Type B pancreatic cell (in vitro differentiated cells): ENCODE measurements around the gene HMCN2. TPM values are rescaled to one million over a fixed set of nuclear protein-coding genes. Genes with fewer than 3 reads are reported as not detected.

ENCODE experiments used
- DNase-seq: peaks from one replicate; pipeline ENCODE4 v3.0.0; 2021; ENCODE audit warnings: mixed read lengths; ENCODE audit not compliant: unreplicated experiment; ENCODE audit errors: extremely low spot score
- H3K27ac Mint-ChIP-seq: 2 replicates; pipeline ENCODE4 v1.8.0; 2021; ENCODE audit warnings: mild to moderate bottlenecking, mixed read lengths
- H3K27me3 Mint-ChIP-seq: 2 replicates; pipeline ENCODE4 v1.8.0; 2021; ENCODE audit warnings: mixed read lengths
- H3K36me3 Mint-ChIP-seq: 2 replicates; pipeline ENCODE4 v1.8.0; 2021; ENCODE audit warnings: mixed read lengths
- H3K4me1 Mint-ChIP-seq: one replicate; pipeline ENCODE4 v1.8.0; 2021; ENCODE audit warnings: mixed read lengths; ENCODE audit not compliant: unreplicated experiment
- H3K4me3 Mint-ChIP-seq: 2 replicates; pipeline ENCODE4 v1.8.0; 2021; ENCODE audit warnings: mild to moderate bottlenecking, mixed read lengths
- H3K9me3 Mint-ChIP-seq: 2 replicates; pipeline ENCODE4 v1.8.0; 2021; ENCODE audit warnings: mixed read lengths
- total RNA-seq: library from RNA; stranded (reverse); gene quantifications from 2 replicates; pipeline ENCODE4 v1.2.1, GENCODE V29; 2021; ENCODE audit warnings: low replicate concordance
- TF ChIP-seq, protein P1 (sequence below): fragments of 200-600 bp; sonication (generic); conservative IDR thresholded peaks from 2 replicates; pipeline ENCODE4 v1.5.0; 2021; ENCODE audit warnings: antibody characterized with exemption, mild to moderate bottlenecking

HMCN2 gene
- total RNA-seq, 1 donor from 2014 or later = 0.12 TPM

DNA sequence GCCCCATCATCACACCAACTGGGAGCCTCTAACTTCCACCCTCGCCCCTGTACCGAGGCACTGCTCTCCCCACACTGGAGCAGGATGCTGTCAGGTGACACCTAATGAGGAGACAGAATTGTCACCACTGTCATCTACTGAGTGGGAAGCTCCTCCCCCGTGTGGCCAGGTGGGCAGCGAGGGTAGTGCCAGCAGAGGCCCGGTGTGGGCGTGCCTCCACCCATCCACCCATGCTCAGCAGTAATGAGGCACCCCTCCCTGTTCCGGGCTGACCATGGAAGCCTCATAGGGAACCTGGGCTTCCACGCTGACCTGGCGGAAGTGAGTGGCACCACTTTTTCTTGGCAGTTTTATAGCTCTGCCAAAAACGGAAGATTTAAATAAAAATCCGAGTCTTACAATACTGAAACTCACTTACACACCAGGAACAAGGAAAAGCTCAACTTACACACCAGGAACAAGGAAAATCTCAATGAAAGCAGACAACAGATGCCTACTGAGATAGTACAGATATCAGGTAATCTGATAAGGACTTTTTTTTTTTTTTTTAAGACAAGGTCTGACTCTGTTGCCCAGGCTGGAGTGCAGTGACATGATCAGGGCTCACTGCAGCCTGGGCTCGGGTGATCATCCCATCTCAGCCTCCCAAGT is 148.6 kb downstream of the HMCN2 start:
- TF ChIP-seq, protein P1, sequence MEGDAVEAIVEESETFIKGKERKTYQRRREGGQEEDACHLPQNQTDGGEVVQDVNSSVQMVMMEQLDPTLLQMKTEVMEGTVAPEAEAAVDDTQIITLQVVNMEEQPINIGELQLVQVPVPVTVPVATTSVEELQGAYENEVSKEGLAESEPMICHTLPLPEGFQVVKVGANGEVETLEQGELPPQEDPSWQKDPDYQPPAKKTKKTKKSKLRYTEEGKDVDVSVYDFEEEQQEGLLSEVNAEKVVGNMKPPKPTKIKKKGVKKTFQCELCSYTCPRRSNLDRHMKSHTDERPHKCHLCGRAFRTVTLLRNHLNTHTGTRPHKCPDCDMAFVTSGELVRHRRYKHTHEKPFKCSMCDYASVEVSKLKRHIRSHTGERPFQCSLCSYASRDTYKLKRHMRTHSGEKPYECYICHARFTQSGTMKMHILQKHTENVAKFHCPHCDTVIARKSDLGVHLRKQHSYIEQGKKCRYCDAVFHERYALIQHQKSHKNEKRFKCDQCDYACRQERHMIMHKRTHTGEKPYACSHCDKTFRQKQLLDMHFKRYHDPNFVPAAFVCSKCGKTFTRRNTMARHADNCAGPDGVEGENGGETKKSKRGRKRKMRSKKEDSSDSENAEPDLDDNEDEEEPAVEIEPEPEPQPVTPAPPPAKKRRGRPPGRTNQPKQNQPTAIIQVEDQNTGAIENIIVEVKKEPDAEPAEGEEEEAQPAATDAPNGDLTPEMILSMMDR = no peak
- no peak for DNase-seq
- Mint-ChIP-seq H3K4me3 (no peak overlapping the region), H3K27me3 (peaks cover 17% of the 10 kb centered on the region), H3K27ac (no peak overlapping the region), H3K9me3 (no peaks in the 10 kb centered on the region), H3K4me1 (peaks cover 5% of the 10 kb centered on the region), H3K36me3 (no peaks in the 10 kb centered on the region)

DNA sequence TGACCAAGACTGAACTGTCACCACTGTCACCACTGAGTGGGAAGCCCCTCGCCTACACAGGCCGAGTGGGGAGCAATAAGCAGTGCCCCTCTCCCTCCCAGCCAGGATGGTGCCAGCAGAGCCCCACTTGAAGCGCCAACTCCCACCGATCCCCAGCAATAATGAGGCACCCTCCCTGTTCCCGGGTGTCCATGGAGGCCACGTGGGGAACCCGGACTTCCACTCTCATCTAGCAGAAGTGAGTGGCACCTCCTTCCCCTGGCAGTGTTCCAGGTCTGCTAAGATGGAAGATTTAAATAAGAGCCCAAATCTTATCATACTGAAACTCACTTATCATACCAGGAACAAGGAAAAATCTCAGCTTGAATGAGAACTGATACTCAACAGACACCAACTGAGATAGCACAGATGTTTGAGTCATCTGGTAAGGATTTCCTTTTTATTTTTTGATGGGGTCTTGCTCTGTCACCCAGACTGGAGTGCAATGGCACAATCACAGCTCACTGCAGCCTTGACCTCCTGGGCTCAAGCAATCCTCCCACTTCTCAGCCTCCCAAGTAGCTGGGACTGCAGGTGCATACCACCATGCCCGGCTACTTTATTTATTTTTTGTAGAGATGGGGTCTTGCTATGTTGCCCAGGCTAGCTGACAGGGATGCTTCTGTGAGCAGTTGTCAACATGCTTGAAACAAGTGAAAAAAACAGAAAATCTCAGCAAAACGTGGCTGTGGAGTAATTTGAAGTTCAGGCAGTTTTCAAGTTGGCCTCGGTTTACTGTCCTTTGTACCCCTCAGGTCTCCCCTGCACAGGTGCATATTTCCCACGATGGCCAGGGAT is 149.6 kb downstream of the HMCN2 start:
- TF ChIP-seq, protein P1 = no peak
- H3K9me3 Mint-ChIP-seq = peaks cover 5% of the 10 kb centered on the region
- no peak overlapping the region for H3K27ac Mint-ChIP-seq
- no peak overlapping the region for H3K4me3 Mint-ChIP-seq
- DNase-seq = no peak
- H3K36me3 Mint-ChIP-seq = no peaks in the 10 kb centered on the region
- H3K4me1 Mint-ChIP-seq = peaks cover 5% of the 10 kb centered on the region
- peaks cover 23% of the 10 kb centered on the region for H3K27me3 Mint-ChIP-seq

DNA sequence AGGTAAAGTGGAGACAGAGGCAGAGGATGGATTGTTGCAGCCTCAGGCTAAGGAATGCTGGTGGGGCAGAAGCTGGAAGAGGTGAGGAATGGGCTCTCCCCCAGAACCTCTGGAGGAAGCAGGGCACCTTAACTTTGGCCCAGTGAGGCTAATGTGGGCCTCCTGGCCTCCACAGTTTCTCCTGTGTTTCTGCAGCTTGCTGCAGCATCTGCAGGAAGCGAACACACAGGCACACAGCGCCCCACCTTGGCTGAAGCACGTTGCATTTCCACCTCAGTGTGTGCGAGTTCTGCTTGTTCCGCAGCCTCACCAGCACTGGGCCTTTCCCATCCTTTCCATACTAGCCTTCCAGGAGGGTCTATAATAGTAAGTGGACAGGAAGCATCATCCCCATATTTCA is 152.0 kb downstream of the HMCN2 start:
- no peak overlapping the region for H3K4me3 Mint-ChIP-seq
- H3K9me3 Mint-ChIP-seq = peaks cover 5% of the 10 kb centered on the region
- H3K27me3 Mint-ChIP-seq = peaks cover 25% of the 10 kb centered on the region
- no peaks in the 10 kb centered on the region for H3K36me3 Mint-ChIP-seq
- no peak for DNase-seq
- H3K4me1 Mint-ChIP-seq = peaks cover 6% of the 10 kb centered on the region
- TF ChIP-seq, protein P1 = no peak
- H3K27ac Mint-ChIP-seq = no peak overlapping the region

DNA sequence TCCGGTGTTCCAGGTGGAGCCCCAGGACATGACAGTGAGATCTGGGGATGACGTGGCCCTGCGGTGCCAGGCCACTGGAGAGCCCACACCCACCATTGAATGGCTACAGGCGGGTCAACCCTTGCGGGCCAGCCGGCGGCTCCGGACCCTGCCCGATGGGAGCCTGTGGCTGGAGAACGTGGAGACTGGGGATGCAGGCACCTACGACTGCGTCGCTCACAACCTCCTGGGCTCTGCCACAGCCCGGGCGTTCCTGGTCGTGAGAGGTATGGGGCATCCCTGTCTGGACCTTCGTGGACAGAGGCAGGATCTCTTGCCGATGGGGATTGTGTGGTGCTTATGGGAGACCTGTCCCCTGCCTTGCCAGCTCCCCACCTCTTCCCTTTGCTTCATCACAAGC is 153.2 kb downstream of the HMCN2 start:
- DNase-seq = no peak
- H3K9me3 Mint-ChIP-seq = peaks cover 5% of the 10 kb centered on the region
- no peak overlapping the region for H3K4me3 Mint-ChIP-seq
- H3K27ac Mint-ChIP-seq = no peak overlapping the region
- H3K27me3 Mint-ChIP-seq = peaks cover 21% of the 10 kb centered on the region
- H3K36me3 Mint-ChIP-seq = no peaks in the 10 kb centered on the region
- TF ChIP-seq, protein P1 = no peak
- peaks cover 6% of the 10 kb centered on the region for H3K4me1 Mint-ChIP-seq

DNA sequence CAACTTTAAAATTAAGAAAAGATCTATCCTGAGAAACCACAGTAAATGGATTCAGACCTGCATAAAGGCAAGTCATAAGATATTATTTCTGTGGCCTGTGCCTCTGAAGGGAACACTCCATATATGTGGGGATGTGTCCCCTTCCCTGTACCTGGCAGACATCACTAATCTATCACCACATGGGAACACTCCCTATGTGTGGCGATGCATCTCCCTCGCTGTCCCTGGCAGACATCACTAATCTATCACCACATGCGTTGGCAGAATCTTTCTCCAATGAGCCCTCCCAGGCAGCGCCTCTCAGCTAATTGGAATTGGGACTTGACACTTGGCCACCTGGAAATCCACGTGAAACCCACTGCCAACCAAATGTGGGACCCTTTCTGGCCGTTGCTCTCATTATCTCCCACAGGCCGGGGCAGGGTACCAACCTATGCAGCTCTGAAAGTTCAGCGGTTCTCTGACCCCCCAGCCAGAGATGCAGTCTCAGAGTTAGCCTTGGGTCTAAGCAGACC is 154.0 kb downstream of the HMCN2 start:
- Mint-ChIP-seq H3K27me3 (peaks cover 19% of the 10 kb centered on the region), H3K4me3 (no peak overlapping the region), H3K36me3 (no peaks in the 10 kb centered on the region), H3K9me3 (peaks cover 5% of the 10 kb centered on the region), H3K27ac (no peak overlapping the region), H3K4me1 (peaks cover 6% of the 10 kb centered on the region)
- TF ChIP-seq, protein P1 = no peak
- no peak for DNase-seq
